Measurements from ENCODE around the gene TFR2.

DNA sequence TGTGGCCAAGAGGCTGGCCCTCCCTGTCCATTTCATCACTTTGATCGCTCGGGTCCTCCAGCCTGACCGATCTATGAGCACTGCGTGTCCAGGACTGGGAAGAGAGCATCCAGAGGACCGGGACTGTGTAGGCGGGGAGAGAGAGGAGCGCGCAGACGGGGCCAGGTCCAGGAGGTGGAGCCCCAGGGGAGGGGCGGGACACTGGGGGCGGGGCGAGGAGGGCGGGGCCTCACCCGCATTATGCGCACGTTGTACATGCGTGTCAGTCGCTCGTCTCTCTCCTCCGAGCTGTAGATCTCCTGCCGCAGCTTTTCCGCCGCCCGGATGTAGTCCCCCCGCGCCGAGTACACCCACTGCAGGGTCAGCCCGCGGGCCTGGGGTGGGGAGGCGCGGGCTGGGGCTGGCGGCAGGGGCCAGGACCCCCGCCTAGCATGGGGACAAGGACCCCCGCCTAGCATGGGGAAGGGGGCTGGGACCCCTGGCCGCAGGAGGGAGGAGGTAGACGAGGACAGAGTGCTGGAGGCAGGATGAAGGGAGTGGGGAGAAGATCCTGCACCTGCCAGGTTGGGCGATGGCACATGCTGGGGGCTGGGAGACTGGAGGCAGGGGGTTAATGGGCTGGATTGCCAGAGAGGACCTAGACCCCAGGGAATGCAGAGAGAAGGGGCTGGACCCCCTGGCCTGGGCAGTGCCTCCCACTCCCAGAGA, 14.7 kb downstream of the TFR2 start:
- no peak for TF ChIP-seq CTCF (IDR thresholded peaks at IDR 0.05)
- no peak for TF ChIP-seq ZFX (IDR thresholded peaks at IDR 0.05; ENCODE audit: borderline replicate concordance)

Data from 22Rv1 (cell line).